Effector memory CD8-positive, alpha-beta T cell (primary cell): Measurements from ENCODE around the gene CNBD2.
"Not testable (repeated sequence)": the region's sequence is repeated elsewhere in the genome, so short reads cannot be mapped to it uniquely, and the experiment has no call there.

Source experiments
- ATAC-seq: fragments of 150-1000 bp; cut with Tn5 transposase; replicated peaks from 2 replicates; pipeline ENCODE4 v1.10.0; 2021; ENCODE audit warnings: mild to moderate bottlenecking, moderate library complexity
- DNase-seq, 3 experiments: peaks; one replicate each; pipeline ENCODE4 v3.0.0; 2021
- H3K27ac Mint-ChIP-seq, 2 donors: one replicate each; pipeline ENCODE4 v1.8.0; 2022; ENCODE audit warnings: mild to moderate bottlenecking in 2 of 2, mixed read lengths in 2 of 2, moderate library complexity in 2 of 2
- H3K27me3 Mint-ChIP-seq, 2 donors: one replicate each; pipeline ENCODE4 v1.8.0; 2022; ENCODE audit warnings: mixed read lengths in 2 of 2
- H3K36me3 Mint-ChIP-seq: one replicate; pipeline ENCODE4 v1.8.0; 2022; ENCODE audit warnings: mild to moderate bottlenecking, moderate library complexity, mixed read lengths; ENCODE audit not compliant: insufficient read depth
- H3K4me1 Mint-ChIP-seq, 2 donors: one replicate each; pipeline ENCODE4 v1.8.0; 2022; ENCODE audit warnings: low read depth in 2 of 2, mixed read lengths in 2 of 2
- H3K4me3 Mint-ChIP-seq, 2 donors: one replicate each; pipeline ENCODE4 v1.8.0; 2022; ENCODE audit warnings: mild to moderate bottlenecking in 2 of 2, mixed read lengths in 2 of 2, moderate library complexity in 2 of 2
- H3K9me3 Mint-ChIP-seq, 2 donors: one replicate each; pipeline ENCODE4 v1.8.0; 2022; ENCODE audit warnings: mixed read lengths in 2 of 2
- total RNA-seq, 9 experiments: gene quantifications; one replicate each; lab custom pipeline; 2026; lab: John Stamatoyannopoulos, UW

Gene CNBD2
- total RNA-seq: 1.6 to 14.8 (median 2.6) reads per million in 9 experiments

DNA sequence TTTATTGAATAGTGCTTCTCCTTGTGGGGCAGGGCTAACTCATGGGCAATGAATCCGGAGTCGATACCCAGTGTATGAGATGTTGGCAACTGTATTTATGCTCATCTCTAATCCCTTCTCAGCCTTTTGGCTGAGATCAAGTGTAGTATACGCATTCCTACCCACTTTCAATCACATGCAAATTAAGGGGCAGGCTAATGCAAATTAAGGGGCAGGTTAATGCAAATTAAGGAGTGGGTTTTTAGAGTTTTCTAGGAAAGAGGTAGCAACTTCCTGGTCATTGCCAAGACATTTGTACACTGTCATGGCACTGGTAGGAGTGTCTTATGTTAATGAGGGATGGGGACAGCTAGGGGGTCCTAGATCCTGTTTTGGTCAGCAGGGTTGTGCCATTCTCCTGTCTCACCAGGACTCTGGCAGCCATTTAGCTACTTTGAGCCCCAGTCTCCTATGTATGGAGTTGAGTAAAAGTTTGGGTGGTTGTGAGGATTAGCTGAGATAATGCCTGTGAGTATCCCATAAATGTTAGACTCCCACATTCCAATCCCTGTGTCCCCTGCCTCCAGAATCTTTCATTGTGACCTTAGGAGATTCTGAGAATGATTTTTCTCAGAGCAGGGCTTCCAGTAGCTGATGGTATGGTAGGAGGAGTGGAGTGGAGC lies at the start of gene CNBD2:
Gene CNBD2 (plus strand): TSS at position 612 of the 662 bp plus-strand sequence. CDS start 173 bp downstream, outside the sequence.
- H3K36me3 Mint-ChIP-seq: no peaks in the 10 kb centered on the region
- ATAC-seq (no peak), DNase-seq (no peak)
- no peak within 1 kb of the TSS for H3K4me3 Mint-ChIP-seq
- H3K27me3 Mint-ChIP-seq: no peaks in the 10 kb centered on the region
- no peaks in the 10 kb centered on the region for H3K4me1 Mint-ChIP-seq
- H3K9me3 Mint-ChIP-seq: no peaks in the 10 kb centered on the region
- H3K27ac Mint-ChIP-seq: no peak within 1 kb of the TSS

DNA sequence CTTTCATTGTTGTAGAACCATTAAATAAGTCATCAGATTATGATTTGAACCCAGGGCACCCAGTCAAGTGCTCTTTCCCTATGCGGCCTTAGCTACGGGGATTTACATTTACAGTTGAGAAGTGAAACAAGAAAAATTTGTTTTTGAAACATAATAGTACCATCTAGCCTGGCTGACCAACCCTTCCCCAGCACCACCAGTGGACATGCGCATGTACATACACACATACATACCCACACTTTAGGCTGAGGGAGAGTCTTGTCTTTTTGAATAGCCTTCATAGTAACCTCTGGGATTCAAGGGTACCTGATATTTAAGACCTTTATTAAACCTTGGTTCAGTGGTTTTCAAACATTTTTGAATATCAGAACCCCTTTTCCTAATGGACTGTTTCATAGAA lies 47.9 kb upstream of the CNBD2 start:
- peaks cover 61% of the 10 kb centered on the region for H3K36me3 Mint-ChIP-seq

DNA sequence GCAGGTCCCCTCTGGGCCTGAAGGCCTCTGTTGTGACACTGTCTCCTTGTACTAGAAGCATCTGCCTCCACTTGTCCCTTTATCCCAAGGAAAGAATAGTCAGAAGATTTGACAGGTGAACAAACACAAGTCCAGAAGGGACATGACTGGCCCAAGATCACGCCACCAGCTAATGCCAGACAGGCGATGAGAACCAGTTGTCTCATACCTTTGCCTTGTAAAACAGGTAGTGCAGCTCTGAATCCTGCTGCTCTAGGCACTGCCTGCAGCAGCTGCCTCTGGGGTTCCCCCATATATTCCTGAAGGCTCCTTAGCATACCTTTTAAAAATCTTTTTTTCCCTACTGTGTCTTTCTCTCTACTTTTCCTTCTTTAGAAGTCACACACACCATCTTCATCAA lies 39.1 kb upstream of the CNBD2 start:
- Mint-ChIP-seq H3K27me3 (no peaks in the 10 kb centered on the region), H3K4me3 (no peak overlapping the region), H3K4me1 (peaks cover 2 to 30% of the 10 kb centered on the region in 2 donors), H3K36me3 (peaks cover 88% of the 10 kb centered on the region), H3K9me3 (no peaks in the 10 kb centered on the region), H3K27ac (peak overlapping the region in 1 of 2 donors; percentile 47)
- ATAC-seq (no peak), DNase-seq (no peak)

More for the DNA sequence above, 47.9 kb upstream of the CNBD2 start:
- Mint-ChIP-seq H3K9me3 (no peaks in the 10 kb centered on the region), H3K4me1 (peaks cover 0 to 1% of the 10 kb centered on the region in 2 donors), H3K27me3 (no peaks in the 10 kb centered on the region), H3K27ac (peak overlapping the region in 1 of 2 donors; percentile 62), H3K4me3 (no peak overlapping the region)
- DNase-seq: no peak
- no peak for ATAC-seq

DNA sequence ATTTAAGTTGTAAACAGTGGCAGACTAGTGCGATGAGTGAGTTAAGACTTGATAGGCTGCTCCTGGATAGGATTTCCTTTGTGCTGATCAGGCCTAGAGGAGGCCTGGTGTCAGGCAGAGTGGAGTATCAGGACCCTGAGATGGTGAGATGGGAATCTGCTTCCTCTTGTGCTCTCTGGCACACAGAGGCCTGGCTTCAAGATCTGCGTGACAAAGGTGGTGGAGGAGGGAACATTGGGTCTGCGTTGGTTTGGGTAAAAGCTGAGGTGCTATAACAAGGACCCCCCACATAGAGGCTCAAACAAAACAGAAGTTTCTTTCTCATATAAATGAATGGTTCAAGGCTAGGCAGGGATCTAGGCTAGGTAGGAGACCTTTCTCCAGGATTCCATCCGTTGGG lies 34.3 kb upstream of the CNBD2 start:
- peak overlapping the region; percentile 73 to 82 for H3K27ac Mint-ChIP-seq
- H3K4me1 Mint-ChIP-seq: peaks cover 2 to 30% of the 10 kb centered on the region in 2 donors
- peaks cover 74% of the 10 kb centered on the region for H3K36me3 Mint-ChIP-seq

DNA sequence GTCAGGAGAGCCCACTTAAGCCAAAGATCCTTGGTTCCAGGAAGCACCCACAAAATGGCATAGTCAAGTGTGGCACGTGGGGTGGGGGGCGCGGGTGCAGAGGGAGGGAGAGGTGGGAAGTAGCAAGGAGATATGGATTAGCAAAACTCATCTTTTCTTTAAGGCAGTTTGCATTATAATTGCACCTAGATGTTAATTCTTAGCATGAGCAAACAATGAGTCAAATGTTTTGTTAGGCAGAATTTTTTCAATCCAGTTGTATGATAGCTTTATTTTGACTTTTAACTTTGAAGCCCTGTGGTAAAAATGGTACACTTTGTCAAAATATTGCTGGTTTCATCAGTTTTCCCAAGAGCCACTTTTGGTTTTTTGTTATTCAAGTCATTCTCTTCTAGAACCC lies 29.1 kb upstream of the CNBD2 start:
- H3K4me3 Mint-ChIP-seq: no peak overlapping the region
- H3K4me1 Mint-ChIP-seq: peaks cover 0 to 7% of the 10 kb centered on the region in 2 donors
- no peaks in the 10 kb centered on the region for H3K9me3 Mint-ChIP-seq
- no peak for ATAC-seq
- H3K36me3 Mint-ChIP-seq: peaks cover 67% of the 10 kb centered on the region
- H3K27ac Mint-ChIP-seq: no peak overlapping the region
- DNase-seq: no peak
- H3K27me3 Mint-ChIP-seq: no peaks in the 10 kb centered on the region

More for the DNA sequence above, 34.3 kb upstream of the CNBD2 start:
- Mint-ChIP-seq H3K27me3 (no peaks in the 10 kb centered on the region), H3K4me3 (peak overlapping the region in 1 of 2 donors; percentile 10), H3K9me3 (no peaks in the 10 kb centered on the region)
- ATAC-seq (no peak), DNase-seq (no peak)

DNA sequence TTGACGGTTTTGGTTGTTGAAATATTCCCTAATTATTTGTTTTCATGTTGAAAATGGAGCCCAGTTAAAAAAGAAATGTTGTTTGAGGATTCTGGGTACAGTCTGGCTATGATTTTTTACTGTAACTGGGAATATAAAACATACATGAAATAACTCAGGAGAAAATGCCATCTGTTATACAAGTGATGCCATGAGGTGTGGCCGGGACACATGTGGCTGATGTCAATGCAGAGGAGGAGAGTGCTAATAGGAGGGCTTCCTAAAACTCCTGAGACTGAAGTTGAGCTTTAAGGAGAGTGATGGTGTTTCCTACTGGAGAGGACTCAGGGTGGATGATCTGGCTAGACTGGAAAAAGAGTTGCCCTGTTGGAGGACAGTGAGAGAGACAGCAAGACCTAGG lies 26.8 kb upstream of the CNBD2 start:
- DNase-seq (no peak), ATAC-seq (no peak)
- no peaks in the 10 kb centered on the region for H3K27me3 Mint-ChIP-seq
- no peaks in the 10 kb centered on the region for H3K9me3 Mint-ChIP-seq
- H3K4me3 Mint-ChIP-seq: no peak overlapping the region
- H3K36me3 Mint-ChIP-seq: peaks cover 62% of the 10 kb centered on the region
- no peaks in the 10 kb centered on the region for H3K4me1 Mint-ChIP-seq
- H3K27ac Mint-ChIP-seq: peak overlapping the region; percentile 56 to 68

DNA sequence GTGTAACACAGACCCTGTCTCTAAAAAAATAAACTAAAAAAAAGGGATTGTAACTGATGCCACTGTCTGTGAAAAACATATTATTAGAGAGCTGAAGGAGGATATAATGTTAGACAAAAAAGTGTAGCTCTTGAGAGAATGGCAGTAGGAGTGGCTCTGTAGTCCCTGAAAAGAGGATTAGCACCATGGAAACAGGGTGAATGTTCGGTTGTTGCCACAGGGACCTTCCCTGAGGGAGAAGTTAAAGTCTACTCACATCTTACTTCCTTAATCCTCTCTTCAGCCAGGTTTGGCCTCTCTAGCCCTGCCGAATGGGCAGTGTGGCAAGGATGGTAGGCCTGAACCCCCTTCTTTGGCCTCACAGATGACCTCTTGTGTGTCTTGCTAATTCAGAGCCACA lies 26.1 kb upstream of the CNBD2 start:
- Mint-ChIP-seq H3K4me1 (no peaks in the 10 kb centered on the region), H3K27ac (peak overlapping the region; percentile 56 to 68), H3K36me3 (peaks cover 64% of the 10 kb centered on the region), H3K4me3 (no peak overlapping the region), H3K27me3 (no peaks in the 10 kb centered on the region), H3K9me3 (no peaks in the 10 kb centered on the region)
- no peak for ATAC-seq
- no peak for DNase-seq

DNA sequence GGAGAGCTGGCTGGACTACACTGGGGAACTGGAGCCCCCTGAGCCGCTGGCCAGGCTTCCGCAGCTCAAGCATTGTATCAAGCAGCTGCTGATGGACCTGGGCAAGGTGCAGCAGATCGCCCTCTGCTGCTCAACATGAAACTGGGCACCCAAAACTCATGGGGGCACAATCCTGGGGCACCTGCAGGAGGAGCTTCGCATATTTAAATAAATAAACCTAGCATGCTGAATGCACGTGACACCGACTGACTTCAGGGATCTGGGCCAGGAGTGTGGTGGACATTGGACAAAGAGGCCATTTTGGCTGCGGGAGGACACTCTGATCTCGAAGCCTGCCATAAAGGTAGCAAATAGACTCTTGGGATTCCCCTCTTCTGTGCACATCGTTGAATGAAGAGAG lies 20.9 kb upstream of the CNBD2 start:
- Mint-ChIP-seq H3K36me3 (peaks cover 44% of the 10 kb centered on the region), H3K27me3 (no peaks in the 10 kb centered on the region), H3K9me3 (no peaks in the 10 kb centered on the region), H3K27ac (peak overlapping the region in 1 of 2 donors; percentile 56), H3K4me1 (peaks cover 5 to 12% of the 10 kb centered on the region in 2 donors), H3K4me3 (no peak overlapping the region)
- ATAC-seq: peak; percentile 55
- DNase-seq: peak in 1 of 3 experiments; percentile 8

DNA sequence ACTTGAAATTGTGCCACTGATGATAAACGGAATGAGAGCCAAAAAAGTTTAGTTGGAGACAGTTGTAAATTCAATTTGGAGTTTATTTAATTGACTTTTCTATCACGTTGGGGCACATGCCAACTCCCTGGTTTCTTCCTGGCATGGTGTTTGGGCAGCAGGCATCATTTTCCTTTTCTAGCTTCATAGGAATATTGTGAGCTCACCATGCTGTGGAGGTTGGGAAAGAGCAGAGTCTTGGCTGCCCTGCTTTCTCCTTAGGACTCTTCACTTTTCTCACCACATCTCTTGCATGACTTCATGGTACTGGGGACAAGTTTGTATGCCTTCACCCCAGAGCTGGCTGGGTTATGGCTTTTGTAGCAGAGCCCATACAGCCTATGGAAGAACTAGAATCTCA lies 20.5 kb upstream of the CNBD2 start:
- peaks cover 40% of the 10 kb centered on the region for H3K36me3 Mint-ChIP-seq
- no peak overlapping the region for H3K27ac Mint-ChIP-seq

DNA sequence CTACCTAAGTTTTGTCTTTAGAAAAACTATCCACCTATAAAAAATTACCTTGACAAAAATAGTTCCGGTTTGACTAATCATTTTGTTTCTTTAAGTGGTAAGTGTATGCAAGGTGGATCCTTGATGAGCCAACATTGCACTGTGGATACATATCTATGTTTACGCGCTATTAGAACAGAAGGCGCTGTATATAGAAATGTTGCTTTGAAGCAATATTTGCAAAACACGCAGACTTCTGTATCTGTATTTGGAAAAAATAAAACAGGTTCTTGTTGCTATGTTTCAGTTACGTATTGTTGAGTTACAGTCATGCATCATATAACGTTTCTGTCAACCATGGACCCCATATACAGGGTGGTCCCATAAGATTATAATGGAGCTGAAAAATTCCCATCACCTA lies 18.3 kb upstream of the CNBD2 start:
- ATAC-seq (no peak), DNase-seq (no peak)
- H3K36me3 Mint-ChIP-seq: peaks cover 38% of the 10 kb centered on the region
- no peaks in the 10 kb centered on the region for H3K9me3 Mint-ChIP-seq
- peaks cover 11 to 21% of the 10 kb centered on the region in 2 donors for H3K4me1 Mint-ChIP-seq
- H3K27ac Mint-ChIP-seq: peak overlapping the region in 1 of 2 donors; percentile 41
- no peak overlapping the region for H3K4me3 Mint-ChIP-seq
- H3K27me3 Mint-ChIP-seq: no peaks in the 10 kb centered on the region

More for the DNA sequence above, 20.5 kb upstream of the CNBD2 start:
- no peaks in the 10 kb centered on the region for H3K9me3 Mint-ChIP-seq
- ATAC-seq (no peak), DNase-seq (no peak)
- H3K4me1 Mint-ChIP-seq: peaks cover 8 to 16% of the 10 kb centered on the region in 2 donors
- H3K27me3 Mint-ChIP-seq: no peaks in the 10 kb centered on the region
- H3K4me3 Mint-ChIP-seq: no peak overlapping the region

DNA sequence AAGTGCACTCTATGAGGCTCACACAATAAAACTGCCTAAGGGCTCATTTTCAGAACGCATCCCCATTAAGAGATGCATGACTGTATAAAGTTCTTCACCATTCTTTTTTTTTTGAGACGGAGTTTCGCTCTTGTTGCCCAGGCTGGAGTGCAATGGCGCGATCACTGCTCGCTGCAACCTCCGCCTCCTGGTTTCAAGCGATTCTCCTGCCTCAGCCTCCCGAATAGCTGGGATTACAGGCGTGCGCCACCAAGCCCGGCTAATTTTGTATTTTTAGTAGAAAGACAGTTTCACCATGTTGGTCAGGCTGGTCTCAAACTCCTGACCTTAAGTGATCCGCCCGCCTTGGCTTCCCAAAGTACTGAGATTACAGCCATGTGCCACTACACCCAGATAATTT lies 16.3 kb upstream of the CNBD2 start:
- H3K27me3 Mint-ChIP-seq, ATAC-seq, H3K9me3 Mint-ChIP-seq, DNase-seq: not testable (repeated sequence)
- Mint-ChIP-seq H3K27ac (peak overlapping the region; percentile 99 to 100), H3K36me3 (peaks cover 32% of the 10 kb centered on the region), H3K4me1 (peaks cover 11 to 21% of the 10 kb centered on the region in 2 donors), H3K4me3 (peak overlapping the region; percentile 97 to 99)

DNA sequence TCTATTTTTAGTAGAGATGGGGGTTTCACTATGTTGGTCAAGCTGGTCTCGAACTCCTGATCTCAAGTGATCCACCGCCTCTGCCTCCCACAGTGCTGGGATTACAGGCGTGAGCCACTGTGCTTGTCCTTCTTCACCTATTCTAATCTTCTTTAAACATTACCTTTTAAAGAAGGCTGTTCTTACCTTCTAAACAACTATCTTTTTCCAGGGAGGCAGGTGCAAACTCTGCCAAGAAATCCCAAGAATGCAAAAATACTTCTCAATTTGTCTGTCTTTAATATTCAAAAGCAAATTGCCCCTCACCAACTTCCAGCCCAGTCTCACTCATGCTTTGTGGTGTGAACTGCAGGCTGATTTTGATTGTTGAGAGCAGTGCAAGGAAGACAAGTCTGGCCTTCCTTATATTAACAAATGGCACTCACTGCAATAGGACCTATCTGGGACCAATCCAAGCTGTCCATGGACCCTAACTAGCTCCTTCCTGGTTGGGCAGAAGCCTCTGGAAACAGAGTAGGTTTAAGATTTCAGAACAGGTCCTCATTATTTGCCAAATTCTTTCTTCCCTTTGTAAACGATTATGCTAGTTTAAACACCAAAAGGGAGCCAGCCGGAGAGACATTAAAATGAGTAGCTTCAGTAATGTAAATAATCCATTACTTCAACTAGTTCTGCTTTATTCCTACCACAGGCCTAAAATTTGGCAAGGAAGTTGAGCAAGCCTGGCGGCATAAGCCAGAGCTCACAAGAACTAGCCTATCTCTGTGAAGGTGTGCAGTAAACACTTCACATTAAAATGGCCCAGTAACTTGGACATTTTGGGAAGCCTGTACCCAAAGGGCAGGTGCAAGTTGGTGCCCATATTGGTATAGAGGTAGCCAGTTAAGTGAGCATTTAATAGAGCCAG lies 15.7 kb upstream of the CNBD2 start:
- H3K4me1 Mint-ChIP-seq: peaks cover 11 to 21% of the 10 kb centered on the region in 2 donors
- no peak for ATAC-seq
- H3K9me3 Mint-ChIP-seq: no peaks in the 10 kb centered on the region

DNA sequence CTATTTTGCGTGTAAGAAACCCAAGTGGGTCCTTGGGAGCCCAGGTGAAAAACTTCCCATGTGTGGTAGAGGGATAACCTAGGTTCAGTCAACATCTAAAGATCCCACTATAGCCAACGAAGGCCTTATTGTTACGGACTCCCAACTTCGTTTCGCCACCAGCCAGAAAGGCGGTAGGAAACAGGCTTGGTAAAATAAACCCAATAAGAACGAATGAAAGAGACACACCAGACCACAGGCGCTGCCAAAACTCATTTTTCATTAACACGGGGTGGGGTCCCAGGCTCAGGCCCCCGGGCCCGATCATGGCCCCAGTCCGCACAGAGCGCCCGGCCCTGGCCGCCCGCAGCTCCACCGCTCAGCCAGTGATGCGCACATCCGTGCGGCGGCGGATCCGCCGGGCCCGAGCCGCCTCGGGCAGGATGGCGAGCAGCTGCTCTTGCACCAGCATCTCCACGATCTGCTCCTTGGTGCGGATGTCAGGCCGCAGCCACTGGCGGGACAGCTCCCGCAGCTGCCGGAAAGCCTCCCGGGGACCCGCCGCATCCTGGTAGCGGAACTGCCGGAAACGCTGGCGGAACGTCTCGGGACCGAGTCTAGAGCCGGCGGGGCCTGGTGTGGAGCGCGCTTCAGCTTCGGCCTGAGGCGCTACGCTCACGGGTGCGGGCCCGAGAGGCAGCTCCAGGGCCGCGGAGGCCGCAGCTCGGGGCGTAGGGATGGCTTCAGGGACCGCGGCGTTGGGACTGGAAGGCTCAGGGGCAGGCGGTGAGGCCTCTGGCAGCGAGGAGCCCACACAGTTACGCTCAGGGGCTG lies 14.8 kb upstream of the CNBD2 start:
- DNase-seq: peak; percentile 59 to 71 (median 64)
- H3K27me3 Mint-ChIP-seq: no peaks in the 10 kb centered on the region
- H3K27ac Mint-ChIP-seq: peak overlapping the region; percentile 99 to 100

More for the DNA sequence above, 15.7 kb upstream of the CNBD2 start:
- H3K4me3 Mint-ChIP-seq: peak overlapping the region; percentile 97 to 99
- DNase-seq: peak in 1 of 3 experiments; percentile 5
- peaks cover 26% of the 10 kb centered on the region for H3K36me3 Mint-ChIP-seq
- H3K27ac Mint-ChIP-seq: peak overlapping the region; percentile 99 to 100
- H3K27me3 Mint-ChIP-seq: no peaks in the 10 kb centered on the region

More for the DNA sequence above, 14.8 kb upstream of the CNBD2 start:
- peaks cover 11 to 21% of the 10 kb centered on the region in 2 donors for H3K4me1 Mint-ChIP-seq
- peaks cover 20% of the 10 kb centered on the region for H3K36me3 Mint-ChIP-seq
- ATAC-seq: peak; percentile 42
- H3K9me3 Mint-ChIP-seq: no peaks in the 10 kb centered on the region
- peak overlapping the region; percentile 97 to 99 for H3K4me3 Mint-ChIP-seq
